HG02981 (cell line): Measurements from ENCODE around the gene CST6.

Experiments used
- ATAC-seq: cut with Tn5 transposase; IDR thresholded peaks from one replicate; pipeline ENCODE4 v1.9.1; 2021; ENCODE audit warnings: mild to moderate bottlenecking, moderate library complexity; ENCODE audit not compliant: unreplicated experiment

CST6 gene

GRCh38 chr11:66011785-66012303 lies at the start of gene CST6:
TSS of gene CST6 (plus strand) at chr11:66012008. CDS start at chr11:66012045, 37 bp downstream.
- ATAC-seq = no peak

GRCh38 chr11:65962141-65962564 lies 49.7 kb upstream of the CST6 start:
- no peak for ATAC-seq

GRCh38 chr11:65964906-65965305 lies 46.9 kb upstream of the CST6 start:
- no peak for ATAC-seq

GRCh38 chr11:65965986-65966762 lies 45.6 kb upstream of the CST6 start:
- ATAC-seq = no peak

- no peak for ATAC-seq
Measured at GRCh38 chr11:65967329-65967934, 44.4 kb upstream of the CST6 start.

GRCh38 chr11:65968600-65969482 lies 43.0 kb upstream of the CST6 start:
- ATAC-seq = no peak

- no peak for ATAC-seq
Measured at GRCh38 chr11:65972116-65972515, 39.7 kb upstream of the CST6 start.

GRCh38 chr11:65973439-65974110 lies 38.2 kb upstream of the CST6 start:
- ATAC-seq = no peak

- ATAC-seq = no peak
Measured at GRCh38 chr11:65975771-65976170, 36.0 kb upstream of the CST6 start.

GRCh38 chr11:65976216-65977176 lies 35.3 kb upstream of the CST6 start:
- ATAC-seq = no peak

GRCh38 chr11:65977621-65978390 lies 34.0 kb upstream of the CST6 start:
- ATAC-seq = no peak

- ATAC-seq = no peak
Measured at GRCh38 chr11:65978391-65979238, 33.2 kb upstream of the CST6 start.

GRCh38 chr11:65979261-65979759 lies 32.5 kb upstream of the CST6 start:
- ATAC-seq = no peak

- ATAC-seq = no peak
Measured at GRCh38 chr11:65981101-65981740, 30.6 kb upstream of the CST6 start.

- ATAC-seq = no peak
Measured at GRCh38 chr11:65981972-65982823, 29.6 kb upstream of the CST6 start.

- no peak for ATAC-seq
Measured at GRCh38 chr11:65982824-65983588, 28.8 kb upstream of the CST6 start.
